NOMO-1 treated with DMSO at 0.1 percent for 48 hours (cell line): ENCODE data around the gene SLC39A13.
A peak's percentile ranks its signal among the peaks of the same experiment; 100 is the strongest.

Experiments used
- DNase-seq: peaks from one replicate; lab custom pipeline; 2025; ENCODE audit not compliant: unreplicated experiment; lab: John Stamatoyannopoulos, UW

SLC39A13 gene

DNA sequence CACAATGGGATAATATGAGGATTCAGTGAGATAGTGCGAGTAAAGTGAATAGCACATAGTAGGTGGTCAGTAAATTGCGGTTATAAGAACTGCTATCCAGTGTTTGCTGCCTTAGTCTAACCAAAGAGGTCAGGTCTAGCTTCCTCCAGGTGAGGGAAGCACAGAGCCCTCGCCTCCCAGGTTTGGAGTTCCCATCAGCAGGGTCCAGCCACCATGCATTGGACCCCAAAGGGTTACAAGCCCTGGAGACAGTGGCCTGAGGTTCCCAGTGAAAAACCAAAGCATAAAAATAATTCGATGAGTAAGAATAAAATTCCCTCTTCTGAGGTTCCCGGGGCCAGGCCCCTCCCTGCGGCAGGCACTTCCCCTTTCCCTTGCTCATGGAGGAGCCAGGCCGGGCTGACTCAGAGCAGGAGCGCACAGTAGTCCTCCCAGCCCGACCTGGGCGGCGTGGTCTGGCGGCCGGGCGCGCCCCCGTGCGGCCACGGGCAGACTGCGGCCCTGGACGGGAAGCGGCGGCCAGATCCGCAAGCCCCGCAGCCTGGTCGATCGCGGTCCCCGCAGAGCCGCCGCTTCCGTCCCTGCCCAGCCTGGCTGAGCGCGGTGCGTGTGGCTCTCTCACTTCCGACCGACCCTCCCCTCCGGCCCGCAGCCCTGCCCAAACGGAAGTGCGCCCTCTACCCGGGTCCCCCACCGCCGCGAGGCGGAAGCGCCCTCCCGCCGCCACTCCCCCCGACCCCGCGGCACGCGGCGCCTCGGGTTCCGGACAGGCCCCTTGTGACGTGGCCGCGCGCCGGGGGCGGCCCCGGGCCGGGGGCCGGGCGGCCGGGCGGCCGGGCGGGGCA lies at the start of gene SLC39A13:
Gene SLC39A13 (plus strand): TSS at position 845 of the 845 bp plus-strand sequence. CDS start 1,505 bp downstream, outside the sequence.
- peak; percentile 100 for DNase-seq

DNA sequence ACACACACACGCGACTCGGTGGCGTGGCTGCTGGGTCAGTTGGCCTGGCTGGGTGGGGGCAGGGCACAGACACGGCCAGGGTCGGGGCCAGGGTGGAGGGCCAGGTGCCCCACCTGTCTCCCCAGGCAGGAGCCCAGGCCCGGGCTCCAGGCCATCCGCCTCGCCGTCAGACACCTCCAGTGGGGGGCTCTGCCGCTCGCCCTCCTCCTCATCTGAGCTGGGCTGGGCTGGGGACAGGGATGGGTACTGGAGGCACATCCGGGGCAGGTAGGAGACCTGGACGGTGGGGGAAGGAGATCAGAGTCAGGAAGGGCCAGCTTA lies 49.7 kb upstream of the SLC39A13 start:
- DNase-seq, result no peak

DNA sequence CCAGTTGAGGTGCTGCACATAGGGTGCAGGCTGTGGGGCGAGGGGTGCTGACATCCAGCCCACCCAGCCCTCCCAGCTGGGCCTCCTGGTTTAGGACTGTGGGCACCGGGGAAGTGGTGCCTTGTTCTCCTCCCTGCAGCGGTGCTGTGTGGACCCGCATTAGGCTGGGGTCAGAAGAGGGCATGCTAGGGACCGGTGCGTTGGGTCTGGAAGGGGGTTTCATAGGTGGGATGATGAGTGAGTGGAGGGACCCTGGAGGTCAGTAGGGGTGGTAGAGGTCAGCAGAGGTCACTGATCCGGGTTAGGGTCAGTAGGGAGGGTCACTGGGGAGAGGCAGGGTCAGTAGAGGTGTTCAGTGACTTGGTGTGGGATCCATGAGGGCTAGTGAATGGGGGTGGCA lies 49.2 kb upstream of the SLC39A13 start:
- DNase-seq, result no peak

DNA sequence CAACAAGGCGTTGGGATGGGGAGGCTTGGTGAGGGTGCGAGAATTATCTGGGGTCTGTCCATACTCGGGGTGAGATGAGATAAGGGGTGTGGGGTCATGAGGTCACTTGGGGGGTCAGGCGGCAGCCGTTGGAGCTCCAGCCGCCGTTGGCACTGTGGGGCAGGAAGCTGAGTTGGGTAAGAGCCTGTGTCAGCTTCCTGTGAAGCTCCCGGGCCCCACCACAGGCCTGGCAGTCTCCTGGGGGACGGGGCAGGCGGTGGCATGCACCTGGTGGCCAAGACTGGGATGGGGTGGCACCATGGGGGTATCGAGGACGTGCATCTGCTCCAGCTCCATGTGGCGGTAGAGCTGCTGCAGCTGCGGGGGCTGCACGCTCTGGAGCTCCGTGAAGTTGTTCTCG lies 48.8 kb upstream of the SLC39A13 start:
- DNase-seq, result peak; percentile 76

DNA sequence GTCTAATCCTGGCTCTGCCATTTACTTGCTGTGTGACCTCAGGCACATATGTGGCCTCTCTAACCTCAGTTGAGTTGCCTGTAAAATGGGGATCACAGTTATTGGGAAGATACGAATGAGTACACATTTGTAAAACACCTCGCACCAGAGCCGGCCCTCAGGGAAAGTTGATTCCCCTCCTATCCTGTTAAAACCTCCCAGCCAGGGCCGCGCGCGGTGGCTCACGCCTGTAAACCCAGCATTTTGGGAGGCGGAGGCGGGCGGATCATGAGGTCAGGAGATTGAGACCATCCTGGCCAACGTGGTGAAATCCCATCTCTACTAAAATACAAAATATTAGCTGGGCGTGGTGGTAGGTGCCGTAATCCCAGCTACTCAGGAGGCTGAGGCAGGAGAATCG lies 48.0 kb upstream of the SLC39A13 start:
- DNase-seq, result no peak

DNA sequence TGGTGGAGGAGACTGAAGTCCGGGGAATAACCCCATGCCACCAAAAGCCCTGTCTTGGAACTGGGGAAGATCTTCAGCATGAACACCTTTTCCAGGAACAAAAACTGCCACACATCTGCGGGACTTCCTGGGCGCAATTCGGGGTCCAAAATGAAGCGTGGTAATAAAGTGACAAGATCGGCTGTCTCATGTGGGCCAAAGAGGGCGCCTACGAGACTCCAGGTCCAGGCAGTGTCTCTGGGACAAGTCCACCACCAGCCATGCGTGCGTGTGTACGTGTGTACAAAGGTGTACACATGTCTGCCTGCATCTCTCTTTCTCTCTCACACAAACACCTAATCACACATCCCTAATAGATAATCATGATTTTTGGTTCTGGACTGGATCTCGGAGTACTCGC lies 47.0 kb upstream of the SLC39A13 start:
- no peak for DNase-seq

DNA sequence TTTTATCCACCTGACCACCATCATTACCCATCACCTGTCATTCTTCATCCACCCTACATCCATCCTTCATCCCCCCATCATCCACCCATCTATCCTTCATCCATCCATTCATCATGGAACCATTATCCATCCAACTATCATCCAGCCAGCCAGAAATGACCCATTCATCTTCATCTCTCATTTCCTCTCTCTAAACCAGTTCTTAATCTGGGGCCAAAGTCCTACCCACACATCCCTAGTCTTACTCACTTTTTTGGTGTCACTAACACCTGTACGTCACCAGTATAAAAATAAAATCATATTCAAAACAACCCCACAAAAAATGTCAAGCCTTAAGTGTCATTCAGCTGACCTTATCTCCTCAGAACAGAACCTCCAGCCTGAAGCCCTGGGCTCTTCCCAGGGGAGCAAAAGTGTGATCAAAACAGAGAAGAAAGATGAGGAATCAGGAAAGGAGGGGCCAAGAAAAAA lies 42.3 kb upstream of the SLC39A13 start:
- DNase-seq, result no peak

DNA sequence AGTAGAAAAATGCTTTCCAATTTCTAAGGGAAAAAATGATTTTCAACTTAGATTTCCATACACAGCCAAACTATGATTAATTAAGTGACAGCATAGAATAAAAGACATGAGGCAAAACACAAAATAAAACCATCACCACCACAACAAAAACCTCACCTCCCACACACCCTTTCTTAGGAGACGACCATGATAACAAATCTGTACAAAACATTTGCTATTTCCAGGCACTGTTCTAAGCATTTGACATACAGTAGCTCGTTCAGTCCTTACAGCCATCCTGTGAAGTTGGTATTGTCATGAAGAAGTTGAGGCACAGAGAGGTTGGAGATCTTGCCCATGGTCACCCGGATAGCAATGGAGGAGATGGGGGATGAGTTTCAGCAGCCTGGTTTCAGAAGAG lies 38.7 kb upstream of the SLC39A13 start:
- no peak for DNase-seq

DNA sequence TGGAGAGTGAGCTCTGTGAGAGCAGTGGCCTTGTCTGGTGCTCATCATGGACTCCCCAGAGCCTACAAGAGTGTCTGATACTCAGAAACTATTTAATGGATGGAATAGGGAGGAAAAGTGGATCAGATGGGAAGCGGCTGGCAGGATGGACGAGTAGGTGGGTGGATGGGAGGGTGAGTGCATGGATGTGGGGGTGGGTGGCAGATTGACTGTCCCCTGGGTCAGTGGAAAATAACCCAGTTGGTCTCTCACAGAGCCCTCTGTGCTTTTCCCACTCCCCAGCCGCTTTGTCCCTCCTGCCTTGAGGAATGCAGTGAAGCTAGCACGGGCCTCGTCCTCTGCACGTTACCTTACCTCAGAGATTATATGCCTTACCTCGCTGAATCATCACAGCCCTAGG lies 36.0 kb upstream of the SLC39A13 start:
- DNase-seq, result no peak

DNA sequence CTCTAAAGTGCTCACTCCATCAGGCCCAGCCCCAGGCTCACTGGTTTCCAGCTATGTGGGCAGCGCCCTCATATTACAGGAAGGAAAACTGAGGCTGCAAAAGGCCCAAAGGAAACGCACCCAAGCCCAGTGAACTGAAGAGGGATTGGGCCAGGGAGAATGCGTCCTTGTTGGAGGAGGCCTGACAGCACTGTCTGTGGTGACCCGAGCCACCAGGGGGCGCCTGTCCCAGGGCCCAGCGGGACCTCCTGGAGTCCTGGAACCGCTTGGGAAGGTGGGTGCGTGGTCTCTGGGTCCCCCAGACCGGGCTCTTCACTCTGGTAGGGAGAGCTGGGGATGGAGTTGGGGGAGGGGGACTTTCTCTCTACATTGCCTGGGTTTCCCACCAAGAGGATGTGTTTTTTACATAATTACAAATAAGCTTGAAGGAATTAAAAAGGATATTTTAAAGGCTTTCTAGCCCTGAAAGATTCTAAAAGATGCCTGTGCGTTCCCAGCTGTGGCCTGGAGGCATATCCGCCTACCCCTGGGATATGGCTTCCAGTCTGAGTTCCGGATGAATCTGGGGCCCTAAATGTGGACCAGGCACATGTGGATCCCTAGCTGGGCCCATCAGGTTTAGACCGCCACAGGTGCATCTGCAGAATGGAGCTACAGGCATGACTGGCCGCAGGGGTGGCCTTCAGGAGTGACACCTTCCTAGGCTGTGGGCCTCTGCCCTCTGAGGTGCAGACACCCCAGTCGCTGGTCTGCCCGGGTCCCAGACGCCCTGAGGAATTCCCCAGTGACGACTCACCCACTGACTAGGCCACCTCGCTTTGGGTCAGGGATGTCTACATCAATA lies 34.3 kb upstream of the SLC39A13 start:
- DNase-seq, result peak; percentile 20

DNA sequence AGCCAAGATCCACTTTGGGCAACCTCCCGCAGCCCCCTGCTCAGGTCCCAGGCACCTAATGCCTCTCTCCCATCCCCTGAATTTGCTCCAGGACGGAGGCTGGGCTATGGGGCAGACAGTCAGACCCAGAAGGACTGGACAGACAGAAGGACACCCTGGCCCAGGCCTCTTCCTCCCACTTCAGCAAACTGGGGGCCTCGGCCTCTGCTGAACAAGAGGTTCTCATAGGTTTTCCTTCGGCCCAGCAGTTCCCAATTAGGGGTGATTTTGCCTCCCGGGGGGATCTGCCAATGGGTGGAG lies 33.7 kb upstream of the SLC39A13 start:
- no peak for DNase-seq

DNA sequence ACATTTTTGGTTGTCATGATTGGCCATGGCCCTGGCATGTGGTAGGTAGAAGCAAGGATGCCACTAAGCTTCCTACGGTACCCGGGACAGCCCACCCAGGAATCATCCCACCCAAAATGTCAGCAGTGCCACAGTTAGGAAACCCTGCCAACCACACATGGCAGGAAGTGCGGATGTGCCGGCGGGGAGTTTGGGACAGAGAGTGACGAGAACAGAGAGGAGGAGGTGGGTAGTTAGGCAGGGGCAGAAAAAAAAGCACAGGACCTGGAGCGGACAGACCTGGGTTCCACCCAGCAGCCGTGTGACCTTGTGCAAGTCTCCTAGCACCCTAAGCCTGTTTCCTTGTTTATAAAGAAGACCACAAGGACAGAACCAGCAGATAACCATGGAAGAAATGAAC lies 33.4 kb upstream of the SLC39A13 start:
- DNase-seq, result no peak

DNA sequence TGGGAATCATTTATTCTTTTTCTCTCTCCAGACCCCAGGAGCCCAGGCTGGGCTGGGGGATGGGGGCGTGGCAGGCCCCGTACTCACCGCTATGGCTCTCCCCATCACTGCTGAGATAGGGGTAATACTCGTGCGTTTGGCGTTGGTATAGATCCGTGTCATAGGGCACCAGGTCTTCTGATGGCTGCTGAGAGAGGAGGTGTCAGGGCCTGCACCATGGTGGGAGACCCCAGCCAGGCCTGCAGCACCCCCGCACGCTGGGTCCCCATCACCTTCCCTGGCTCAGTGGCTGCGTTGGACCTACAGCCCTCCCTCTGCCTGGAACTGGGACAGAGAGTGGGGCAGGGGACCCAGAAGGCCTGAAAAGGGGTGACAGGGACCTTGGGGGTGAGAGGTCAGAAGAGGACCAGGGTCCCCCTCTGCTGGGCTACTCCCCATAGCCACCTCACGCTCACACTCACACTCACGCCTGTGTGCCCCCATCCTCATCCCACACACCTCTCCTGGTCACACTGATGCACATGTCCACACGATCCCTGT lies 32.8 kb upstream of the SLC39A13 start:
- DNase-seq, result no peak

DNA sequence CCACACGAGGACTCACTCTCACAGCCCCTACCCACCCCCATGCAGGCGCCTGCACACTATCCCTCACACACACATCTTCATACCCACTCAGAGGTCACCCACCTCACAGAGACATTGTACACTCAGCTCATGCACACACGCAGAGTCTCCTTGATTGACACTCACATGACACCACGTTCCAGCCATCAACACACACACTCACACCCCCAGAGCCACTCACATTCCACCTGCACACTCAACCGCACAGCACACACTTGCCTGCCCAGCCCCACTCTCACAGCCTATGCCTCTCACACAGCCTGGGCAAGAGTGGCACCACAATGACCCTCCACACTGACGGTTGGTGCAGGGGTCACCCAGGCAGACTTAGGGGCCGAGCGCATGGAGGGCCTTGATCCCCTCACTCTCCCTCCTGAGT lies 32.3 kb upstream of the SLC39A13 start:
- no peak for DNase-seq

DNA sequence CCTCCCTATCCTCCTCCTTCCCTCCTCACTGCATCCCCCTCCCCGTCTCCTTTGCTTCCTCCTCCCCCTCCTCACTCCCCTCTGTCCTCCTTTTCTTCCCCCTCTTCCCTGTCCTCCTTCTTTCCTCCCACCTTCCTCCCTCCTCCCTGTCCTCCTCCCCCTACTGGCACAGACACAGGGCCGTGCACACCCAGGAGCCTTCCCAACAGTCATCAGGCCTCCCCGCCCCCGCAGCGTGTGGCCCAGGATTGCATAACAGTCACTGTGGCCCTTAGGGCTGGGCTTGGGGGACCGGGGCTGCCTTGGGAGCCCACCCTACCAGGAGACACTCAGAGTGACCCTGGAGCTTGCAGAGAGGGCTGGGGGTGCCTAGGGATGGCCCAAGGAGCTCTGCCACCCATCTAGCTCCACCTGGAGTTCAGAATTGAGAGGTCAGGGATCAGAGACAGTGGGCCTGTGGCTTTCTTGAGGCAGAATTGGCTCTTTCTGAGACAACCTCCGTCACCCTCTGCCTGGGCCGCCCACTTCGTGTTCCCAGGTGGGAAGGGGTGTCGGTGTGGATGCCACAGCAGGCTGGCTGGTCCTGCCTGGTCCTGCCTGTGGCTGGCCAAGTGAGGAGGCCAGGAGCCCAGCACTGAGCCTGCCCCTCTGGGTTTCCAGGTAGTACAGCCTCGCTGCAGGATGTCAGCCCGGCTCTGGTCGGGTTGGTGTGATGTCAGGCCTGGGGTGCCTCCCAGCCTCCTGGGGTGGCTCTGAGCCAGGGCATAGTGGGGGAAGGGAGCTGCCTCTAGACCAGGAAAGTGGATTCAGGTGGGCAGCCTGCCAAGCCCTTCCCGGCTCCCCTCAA lies 31.6 kb upstream of the SLC39A13 start:
- DNase-seq, result peak; percentile 56

DNA sequence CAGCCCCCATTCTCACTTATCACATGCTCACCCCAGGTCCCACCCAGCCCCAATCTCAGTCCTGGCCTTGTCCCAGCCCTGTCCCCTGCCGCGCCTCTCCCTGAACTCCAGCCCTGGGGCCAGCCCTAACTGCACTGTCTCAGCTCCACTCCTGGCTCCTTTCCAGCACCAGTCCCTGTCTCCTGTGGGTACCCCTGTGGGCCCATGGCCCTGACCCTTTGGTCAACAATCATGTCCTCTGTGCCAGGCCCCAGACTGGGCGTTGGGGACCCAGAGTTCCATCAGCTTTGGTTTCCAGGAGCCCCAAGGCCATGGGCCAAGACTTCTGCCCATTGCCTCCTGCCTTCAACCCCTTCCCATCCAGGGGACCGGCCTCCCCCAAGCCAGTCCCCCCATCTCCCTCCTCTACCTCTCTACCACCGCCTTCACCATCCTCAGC lies 30.8 kb upstream of the SLC39A13 start:
- no peak for DNase-seq

DNA sequence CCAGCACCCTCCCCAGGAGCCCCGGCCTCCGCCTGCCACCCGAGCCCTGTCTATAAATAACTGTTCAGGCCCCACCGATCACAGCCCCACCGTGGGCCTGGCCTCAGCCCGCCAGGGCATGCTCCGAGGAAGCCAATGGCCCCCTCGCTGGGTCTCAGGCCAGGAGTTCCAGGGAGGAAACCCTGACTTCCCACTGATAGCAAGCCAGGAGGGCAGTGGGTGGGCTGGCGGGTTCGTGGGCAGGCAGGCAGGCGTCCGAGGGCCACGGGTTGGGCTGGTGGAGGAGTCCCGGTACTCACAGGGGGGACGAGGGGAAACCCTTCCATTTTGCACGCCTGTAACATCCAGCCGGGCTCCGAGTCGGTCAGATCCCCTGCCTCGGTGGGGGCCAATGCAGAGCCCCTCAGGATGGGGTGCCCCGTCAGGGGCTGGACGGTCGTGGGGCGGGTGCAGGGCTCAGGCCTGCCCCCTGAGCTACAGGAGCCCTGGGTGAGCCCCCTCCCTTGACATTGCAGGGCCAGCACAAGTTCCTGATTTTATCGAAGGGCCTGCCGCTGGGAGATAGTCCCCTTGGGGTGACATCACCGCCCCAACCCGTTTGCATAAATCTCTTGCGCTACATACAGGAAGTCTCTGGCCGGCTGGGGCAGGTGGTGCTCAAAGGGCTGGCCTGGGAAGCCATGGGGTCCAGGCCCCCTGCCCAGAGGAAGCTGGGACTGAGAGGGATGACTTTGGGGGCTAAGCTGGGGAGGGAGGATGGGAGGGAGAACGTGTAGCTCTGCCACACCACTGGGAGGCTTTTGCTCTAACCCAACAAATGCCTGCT lies 30.2 kb upstream of the SLC39A13 start, which contains the start of gene SPI1:
Gene SPI1 (minus strand): TSS at position 538 of the 826 bp plus-strand sequence. CDS start 194 bp downstream, at position 344.
- DNase-seq, result peak; percentile 95

DNA sequence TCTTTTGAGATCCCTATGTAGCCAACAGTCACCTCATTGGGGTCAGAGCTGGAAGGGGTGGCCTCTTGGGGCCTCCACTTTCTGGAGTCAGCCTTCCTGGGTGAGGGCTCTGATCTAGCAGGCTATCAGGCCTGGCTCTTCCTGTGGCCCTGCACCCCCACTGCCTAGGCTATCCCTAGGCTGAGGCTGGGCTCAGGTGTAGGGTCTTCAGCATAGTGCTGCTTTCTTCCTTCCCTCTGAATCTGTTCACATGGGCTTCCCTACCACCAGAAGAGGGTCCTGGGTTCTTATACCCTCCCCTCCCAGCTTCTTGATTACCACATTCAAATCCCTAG lies 29.6 kb upstream of the SLC39A13 start:
- DNase-seq, result no peak

DNA sequence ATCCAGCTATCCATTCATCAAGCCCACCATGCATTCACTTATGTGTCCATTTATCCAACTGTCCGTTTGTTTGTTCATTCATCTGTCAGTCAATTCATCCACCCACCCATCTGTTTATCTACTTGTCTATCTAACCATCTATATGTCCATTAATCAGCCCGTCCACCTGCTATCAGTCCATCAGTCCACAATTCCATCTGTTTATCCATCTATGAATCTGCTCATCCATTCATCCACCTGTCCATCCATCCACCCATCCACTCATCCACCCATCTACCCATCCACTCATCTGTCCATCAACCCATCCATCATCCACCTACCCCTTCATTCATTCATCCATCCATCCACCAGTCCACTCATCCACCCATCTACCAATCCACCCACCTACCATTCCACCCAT lies 29.1 kb upstream of the SLC39A13 start:
- no peak for DNase-seq

DNA sequence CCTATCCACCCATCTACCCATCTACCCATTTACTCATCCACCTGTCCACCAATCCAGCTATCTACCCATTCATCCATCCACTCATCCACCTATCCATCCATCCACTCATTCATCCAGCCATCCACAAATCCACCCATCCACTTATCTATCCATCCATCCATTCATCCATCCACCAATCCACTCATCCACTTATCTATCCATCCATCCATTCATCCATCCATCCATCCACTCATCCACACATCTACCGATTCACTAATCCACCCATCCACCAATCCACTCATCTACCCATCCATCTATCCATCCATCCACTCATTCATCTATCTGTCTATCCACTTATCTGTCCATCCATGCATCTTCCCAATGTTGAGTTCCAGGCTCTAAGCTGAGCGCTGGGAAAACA lies 28.3 kb upstream of the SLC39A13 start:
- no peak for DNase-seq
